Measurements from ENCODE around the gene KLHL42. TPM values are rescaled to one million over a fixed set of nuclear protein-coding genes. Genes with fewer than 3 reads are reported as not detected.

Gene KLHL42
- total and polyA plus RNA-seq, 2 experiments from 2014 or later, result 7.6 to 33.2 TPM

- TF ChIP-seq ZNF462 (CRISPR knock-in tag; IDR thresholded peaks at IDR 0.05) (no peak), ZNF114 (CRISPR knock-in tag; IDR thresholded peaks at IDR 0.05) (no peak)
Observed at GRCh38 chr12:27805238-27805637, 25.2 kb downstream of the KLHL42 start (continued).

GRCh38 chr12:27806259-27806658 lies 26.2 kb downstream of the KLHL42 start:
- 0 out of 2 replicates have a peak overlapping the region, but pooled peaks have one; percentile 18 for H2AFZ ChIP-seq
- no peaks in the 10 kb centered on the region for H3K36me3 ChIP-seq (ENCODE audit: insufficient read depth)
- TF ChIP-seq CTCF (conservative IDR thresholded peaks at IDR 0.05; ENCODE audit: low read depth in 2 of 2), result no peak
- no peak for TF ChIP-seq REST (IDR thresholded peaks at IDR 0.05; ENCODE audit: unreplicated experiment)
- TF ChIP-seq ZNF331 (CRISPR knock-in tag; IDR thresholded peaks at IDR 0.05; ENCODE audit: low read depth), result no peak
- no peak for TF ChIP-seq EZH2phosphoT487 (IDR thresholded peaks at IDR 0.05; ENCODE audit: unreplicated experiment)
- no peak for TF ChIP-seq JUNB (IDR thresholded peaks at IDR 0.05; ENCODE audit: unreplicated experiment)
- TF ChIP-seq ETS1 (IDR thresholded peaks at IDR 0.05), result no peak
- no peak for TF ChIP-seq CREB1 (CRISPR knock-in tag; IDR thresholded peaks at IDR 0.05; ENCODE audit: low read depth)
- no peaks in the 10 kb centered on the region for H3K27me3 ChIP-seq (ENCODE audit: insufficient read depth)
- H4K20me1 ChIP-seq (replicated peaks; ENCODE audit: insufficient read depth), result no peaks in the 10 kb centered on the region; the same call in 1 of the 2 replicates
- no peak overlapping the region for H3K4me3 ChIP-seq
- H3K79me2 ChIP-seq (replicated peaks; ENCODE audit: insufficient read depth), result no peaks in the 10 kb centered on the region
- H3K9me2 ChIP-seq (ENCODE audit: insufficient read depth), result no peaks in the 10 kb centered on the region
- no peak overlapping the region for H3K4me2 ChIP-seq
- no peaks in the 10 kb centered on the region for H3K9me3 Mint-ChIP-seq
- peaks cover 5% of the 10 kb centered on the region; the same call in 2 of the 3 replicates for H3K4me1 Mint-ChIP-seq
- no peak overlapping the region for H3K27ac ChIP-seq (ENCODE audit: low read depth)
- no peak overlapping the region for H3K27ac Mint-ChIP-seq
- no peaks in the 10 kb centered on the region for H3F3A ChIP-seq (replicated peaks; ENCODE audit: low read depth)
- ATAC-seq (no peak), DNase-seq (ENCODE audit: low spot score) (no peak)
- no peaks in the 10 kb centered on the region; the same call in 2 of the 3 replicates for H3K36me3 Mint-ChIP-seq (ENCODE audit: low read depth)
- no peaks in the 10 kb centered on the region for H3K4me1 ChIP-seq (ENCODE audit: insufficient read depth)
- H3K4me3 Mint-ChIP-seq, result no peak overlapping the region
- H3K27me3 Mint-ChIP-seq (ENCODE audit: insufficient read depth, low read depth, poor library complexity), result peaks cover 5% of the 10 kb centered on the region

All from GM23338 (cell line).